SK-N-SH treated with all-trans-retinoic acid at 6 μM for 48 hours (cell line): ENCODE data around the gene CFAP100.

Source experiments
- ARNTL ChIP-seq: fragments of 450-650 bp; formaldehyde crosslinking; IDR thresholded peaks from 2 replicates; pipeline ENCODE4 v1.5.0; 2020; ENCODE audit warnings: low read depth, mild to moderate bottlenecking, moderate library complexity, borderline replicate concordance
- BACH2 ChIP-seq: fragments of 250-450 bp; sonication (Bioruptor Pico); IDR thresholded peaks from 2 replicates; pipeline ENCODE4 v1.9.0; 2021; ENCODE audit warnings: mild to moderate bottlenecking, borderline replicate concordance
- CSDC2 ChIP-seq: fragments of 250-450 bp; sonication (Bioruptor Pico); IDR thresholded peaks from 2 replicates; pipeline ENCODE4 v1.5.0; 2020; ENCODE audit warnings: mild to moderate bottlenecking, moderate library complexity
- CSRNP3 ChIP-seq: fragments of 250-450 bp; sonication (Bioruptor Pico); IDR thresholded peaks from 2 replicates; pipeline ENCODE4 v1.5.1; 2021; ENCODE audit warnings: mild to moderate bottlenecking, moderate library complexity
- GLIS3 ChIP-seq: fragments of 250-450 bp; sonication (Bioruptor Pico); IDR thresholded peaks from 2 replicates; pipeline ENCODE4 v1.5.0; 2020; ENCODE audit warnings: mild to moderate bottlenecking, moderate library complexity
- ISL1 ChIP-seq: fragments of 250-450 bp; sonication (Bioruptor Pico); IDR thresholded peaks from 2 replicates; pipeline ENCODE4 v2.1.2; 2022; ENCODE audit warnings: mild to moderate bottlenecking, moderate library complexity
- PATZ1 ChIP-seq: fragments of 250-450 bp; sonication (Bioruptor Pico); IDR thresholded peaks from 2 replicates; pipeline ENCODE4 v1.8.0; 2020; ENCODE audit warnings: mild to moderate bottlenecking, moderate library complexity, borderline replicate concordance
- PPARA ChIP-seq: fragments of 250-450 bp; sonication (Bioruptor Pico); IDR thresholded peaks from 2 replicates; pipeline ENCODE4 v1.5.0; 2020; ENCODE audit warnings: mild to moderate bottlenecking, borderline replicate concordance
- RARB ChIP-seq: fragments of 250-450 bp; sonication (Bioruptor Pico); IDR thresholded peaks from 2 replicates; pipeline ENCODE4 v1.8.0; 2021; ENCODE audit warnings: mild to moderate bottlenecking, moderate library complexity
- SNAI2 ChIP-seq: fragments of 250-450 bp; sonication (Bioruptor Pico); IDR thresholded peaks from 2 replicates; pipeline ENCODE4 v1.5.0; 2020; ENCODE audit warnings: mild to moderate bottlenecking, moderate library complexity
- TCF4 ChIP-seq: fragments of 250-450 bp; sonication (Bioruptor Pico); IDR thresholded peaks from 2 replicates; pipeline ENCODE4 v1.8.0; 2021; ENCODE audit warnings: mild to moderate bottlenecking, moderate library complexity, borderline replicate concordance
- TOX ChIP-seq: fragments of 250-450 bp; sonication (Bioruptor Pico); IDR thresholded peaks from 2 replicates; pipeline ENCODE4 v1.8.0; 2021; ENCODE audit warnings: mild to moderate bottlenecking, moderate library complexity, borderline replicate concordance
- ZC3H10 ChIP-seq: fragments of 250-450 bp; sonication (Bioruptor Pico); IDR thresholded peaks from 2 replicates; pipeline ENCODE4 v1.5.1; 2021; ENCODE audit warnings: mild to moderate bottlenecking, moderate library complexity
- ZFP30 ChIP-seq: fragments of 450-650 bp; formaldehyde crosslinking; IDR thresholded peaks from 2 replicates; pipeline ENCODE4 v1.5.0; 2022; ENCODE audit warnings: mild to moderate bottlenecking, moderate library complexity

- no peak for TF ChIP-seq BACH2
- no peak for TF ChIP-seq RARB
- TF ChIP-seq GLIS3 = no peak
- TF ChIP-seq CSDC2 (CRISPR knock-in tag) = no peak
- no peak for TF ChIP-seq PATZ1 (CRISPR knock-in tag)
- TF ChIP-seq TOX = no peak
- no peak for TF ChIP-seq ISL1
- no peak for TF ChIP-seq ARNTL (CRISPR knock-in tag)
- TF ChIP-seq CSRNP3 = no peak
- no peak for TF ChIP-seq PPARA (CRISPR knock-in tag)
- TF ChIP-seq TCF4 (CRISPR knock-in tag) = no peak
- no peak for TF ChIP-seq SNAI2 (CRISPR knock-in tag)
- no peak for TF ChIP-seq ZFP30 (CRISPR knock-in tag)
- no peak for TF ChIP-seq ZC3H10 (CRISPR knock-in tag)
These were observed 240 bp downstream of the CFAP100 start for GRCh38 chr3:126394977-126395321.
